Tibial nerve (tissue), 4 donors: ENCODE results near the gene RNU1-2.

Experiments
- CTCF ChIP-seq, 5 experiments: fragments of 200-600 bp in 3 of 5; fragments of 450-650 bp in 2 of 5; sonication (generic) in 3 of 5; IDR thresholded peaks; one replicate each; pipeline ENCODE4 v1.5.1; 2016 to 2019; ENCODE audit warnings: antibody characterized with exemption in 5 of 5, mild to moderate bottlenecking in 3 of 5, moderate library complexity in 2 of 5
- EP300 ChIP-seq, 2 donors: sonication (generic); formaldehyde crosslinking; IDR thresholded peaks; one replicate each; pipeline ENCODE4 v1.6.1; 2017; ENCODE audit warnings: antibody characterized with exemption in 2 of 2, mild to moderate bottlenecking in 1 of 2
- POLR2A ChIP-seq, 2 donors: fragments of 450-650 bp; IDR thresholded peaks; one replicate each; pipeline ENCODE4 v1.6.1; 2017; ENCODE audit warnings: antibody characterized with exemption in 2 of 2, mild to moderate bottlenecking in 2 of 2, moderate library complexity in 2 of 2

DNA sequence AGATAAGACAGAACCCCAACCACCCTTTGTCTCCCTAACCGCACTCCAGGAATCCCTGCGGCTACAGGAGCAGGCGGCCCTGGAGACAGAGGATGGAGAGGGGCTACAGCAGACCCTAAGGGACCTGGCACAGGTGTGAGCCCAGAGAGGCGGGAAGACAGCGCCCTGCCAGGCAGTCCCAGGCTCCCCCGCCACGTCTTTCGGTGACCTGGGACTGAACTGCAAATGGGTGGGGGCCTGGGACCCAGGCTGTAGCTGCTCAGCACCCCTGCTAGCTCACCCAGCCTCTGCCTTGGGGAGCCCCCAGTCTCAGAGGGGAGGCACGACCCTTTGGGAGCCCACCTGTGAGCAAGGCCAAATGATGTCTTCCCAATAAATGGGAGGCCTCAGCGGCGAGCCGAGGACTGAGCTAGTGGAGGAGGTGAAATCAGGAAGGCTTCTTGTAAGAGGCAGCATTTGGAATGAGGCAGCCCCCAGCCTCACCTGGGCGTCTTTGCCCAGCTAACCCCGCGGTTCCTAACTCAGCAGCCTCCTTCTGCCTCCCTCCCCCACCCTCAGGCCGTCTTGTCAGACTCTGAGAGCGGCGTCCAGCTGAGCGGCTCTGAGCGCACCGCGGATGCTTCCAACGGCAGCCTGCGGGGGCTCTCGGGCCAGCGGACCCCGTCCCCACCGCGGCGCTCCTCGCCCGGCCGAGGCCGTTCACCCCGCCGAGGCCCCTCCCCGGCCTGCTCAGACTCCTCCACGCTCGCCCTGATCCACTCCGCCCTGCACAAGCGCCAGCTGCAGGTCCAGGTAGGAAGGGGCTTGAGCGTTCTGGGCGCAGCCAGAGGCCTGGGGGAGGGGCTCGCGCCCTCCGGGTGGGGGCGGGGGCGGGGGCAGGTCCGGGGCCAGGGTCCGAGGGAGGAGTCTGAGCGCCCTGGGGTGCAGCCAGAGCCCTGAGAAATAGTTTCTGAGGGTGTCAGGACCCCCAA is 42.9 kb downstream of the RNU1-2 start:
- TF ChIP-seq CTCF (IDR thresholded peaks at IDR 0.05) (no peak), POLR2A (IDR thresholded peaks at IDR 0.05) (no peak), EP300 (IDR thresholded peaks at IDR 0.05) (no peak)
